HG03571 (cell line): Measurements from ENCODE around the gene NT5E.

ENCODE experiments used
- ATAC-seq: cut with Tn5 transposase; IDR thresholded peaks from one replicate; pipeline ENCODE4 v1.9.1; 2021; ENCODE audit not compliant: unreplicated experiment

Gene NT5E

GRCh38 chr6:85421181-85421580 lies 28.7 kb upstream of the NT5E start:
- no peak for ATAC-seq

GRCh38 chr6:85421972-85422371 lies 27.9 kb upstream of the NT5E start:
- ATAC-seq: no peak

- no peak for ATAC-seq
These were observed 26.9 kb upstream of the NT5E start for GRCh38 chr6:85422996-85423395.

- no peak for ATAC-seq
These were observed 24.9 kb upstream of the NT5E start for GRCh38 chr6:85424981-85425380.

GRCh38 chr6:85425997-85426396 lies 23.9 kb upstream of the NT5E start:
- no peak for ATAC-seq

- ATAC-seq: no peak
These were observed 21.4 kb upstream of the NT5E start for GRCh38 chr6:85428486-85428885.

- no peak for ATAC-seq
These were observed 20.5 kb upstream of the NT5E start for GRCh38 chr6:85429346-85429745.

- ATAC-seq: no peak
These were observed 18.6 kb upstream of the NT5E start for GRCh38 chr6:85431271-85431670.

- ATAC-seq: no peak
These were observed 17.3 kb upstream of the NT5E start for GRCh38 chr6:85432554-85432953.

- no peak for ATAC-seq
These were observed 14.0 kb upstream of the NT5E start for GRCh38 chr6:85435851-85436250.

- ATAC-seq: no peak
These were observed 13.5 kb upstream of the NT5E start for GRCh38 chr6:85436411-85436810.

- no peak for ATAC-seq
These were observed 12.9 kb upstream of the NT5E start for GRCh38 chr6:85436939-85437495.

GRCh38 chr6:85443349-85444117 lies 6.3 kb upstream of the NT5E start:
- ATAC-seq: no peak

GRCh38 chr6:85449388-85449817 lies 480 bp upstream of the NT5E start:
- peak; percentile 70 for ATAC-seq

- ATAC-seq: no peak
These were observed 1.9 kb downstream of the NT5E start for GRCh38 chr6:85451565-85452306.

GRCh38 chr6:85452441-85452881 lies 2.6 kb downstream of the NT5E start:
- ATAC-seq: no peak

- ATAC-seq: no peak
These were observed 3.2 kb downstream of the NT5E start for GRCh38 chr6:85453052-85453451.

- peak; percentile 28 for ATAC-seq
These were observed 3.6 kb downstream of the NT5E start for GRCh38 chr6:85453490-85453889.

- no peak for ATAC-seq
These were observed 5.7 kb downstream of the NT5E start for GRCh38 chr6:85455471-85456026.

GRCh38 chr6:85456782-85457181 lies 6.9 kb downstream of the NT5E start:
- ATAC-seq: no peak

GRCh38 chr6:85458184-85458583 lies 8.3 kb downstream of the NT5E start:
- no peak for ATAC-seq

- no peak for ATAC-seq
These were observed 8.9 kb downstream of the NT5E start for GRCh38 chr6:85458782-85459181.
